Transverse colon (tissue), 4 donors: ENCODE data around the gene PLCD3. TPM values are rescaled to one million over a fixed set of nuclear protein-coding genes. Genes with fewer than 3 reads are reported as not detected.

Experiments used
- DNase-seq: peaks from one replicate; pipeline ENCODE4 v3.0.0-alpha.2; 2019
- H3K27ac ChIP-seq, 4 donors: fragments of 200-600 bp; sonication (generic); 2 replicates each; pipeline ENCODE4 v1.5.1; 2016 to 2018; ENCODE audit warnings: inconsistent platforms in 4 of 4
- H3K27me3 ChIP-seq: fragments of 200-600 bp; sonication (generic); 2 replicates; pipeline ENCODE4 v1.5.1; 2017; ENCODE audit warnings: inconsistent platforms
- H3K36me3 ChIP-seq, 4 donors: fragments of 200-600 bp; sonication (generic); 2 replicates each; pipeline ENCODE4 v1.5.1; 2017 to 2019; ENCODE audit warnings: inconsistent platforms in 4 of 4
- H3K4me1 ChIP-seq, 4 donors: fragments of 200-600 bp; sonication (generic); 2 replicates each; pipeline ENCODE4 v1.5.1; 2017 to 2020; ENCODE audit warnings: inconsistent platforms in 4 of 4
- H3K4me3 ChIP-seq, 4 donors: fragments of 200-600 bp; sonication (generic); 1 replicate in 1 of 4; 2 replicates in 3 of 4; pipeline versions ENCODE4 v1.5.1 to v1.6.1; 2017 to 2019; ENCODE audit warnings: inconsistent platforms in 4 of 4
- H3K9me3 ChIP-seq, 2 donors: fragments of 200-600 bp; sonication (generic); 2 replicates each; pipeline ENCODE4 v1.5.1; 2017 to 2019; ENCODE audit warnings: inconsistent platforms in 2 of 2
- EP300 ChIP-seq: sonication (generic); formaldehyde crosslinking; IDR thresholded peaks from one replicate; pipeline ENCODE4 v1.6.1; 2017; ENCODE audit warnings: antibody characterized with exemption, low read depth
- POLR2A ChIP-seq: fragments of 450-650 bp; IDR thresholded peaks from one replicate; pipeline ENCODE4 v1.6.1; 2016; ENCODE audit warnings: antibody characterized with exemption, mild to moderate bottlenecking, moderate library complexity
- POLR2AphosphoS5 ChIP-seq, 3 donors: sonication (generic); formaldehyde crosslinking; IDR thresholded peaks; one replicate each; pipeline ENCODE4 v1.6.1; 2016; ENCODE audit warnings: antibody characterized with exemption in 3 of 3
- WGBS, 2 donors: methylation state at CpG; one replicate each; pipeline ENCODE4 v1.1.5; 2018; ENCODE audit warnings: low coverage in 1 of 2; 5-methylcytosine and 5-hydroxymethylcytosine counted together
- in situ Hi-C, 4 donors: fragments of 200-750 bp; cut with MboI; loops; one replicate each; pipeline versions ENCODE4 v1.15.0 to v1.15.1; 2017; ENCODE audit warnings: low sequenced_read_pairs in 3 of 4, low pct_ligation_motif_present in 1 of 4, low pct_unique_long_range_greater_than_20kb in 1 of 4
- intact Hi-C: fragments of 100-400 bp; cut with DNase I; formaldehyde crosslinking; loops from one replicate; pipeline ENCODE4 v1.15.1; 2023; ENCODE audit warnings: low total_unique reads
- total RNA-seq, 4 donors: library from RNA; depleted of rRNA; stranded (reverse); fragments of >200 nt; gene quantifications; one replicate each; pipeline ENCODE4 v1.1.0, GENCODE V29; 2016
- TF ChIP-seq, protein P1 (sequence below), 5 experiments: fragments of 200-600 bp in 3 of 5; fragments of 450-650 bp in 2 of 5; sonication (generic) in 3 of 5; IDR thresholded peaks; 1 replicate in 2 of 5; 2 replicates in 3 of 5; pipeline ENCODE4 v1.5.1; 2016 to 2017; ENCODE audit warnings: antibody characterized with exemption in 5 of 5, inconsistent platforms in 3 of 5, mild to moderate bottlenecking in 2 of 5, moderate library complexity in 1 of 5

Gene PLCD3
- total RNA-seq, 4 donors from 2014 or later, result 157 to 369 (median 335) TPM

DNA sequence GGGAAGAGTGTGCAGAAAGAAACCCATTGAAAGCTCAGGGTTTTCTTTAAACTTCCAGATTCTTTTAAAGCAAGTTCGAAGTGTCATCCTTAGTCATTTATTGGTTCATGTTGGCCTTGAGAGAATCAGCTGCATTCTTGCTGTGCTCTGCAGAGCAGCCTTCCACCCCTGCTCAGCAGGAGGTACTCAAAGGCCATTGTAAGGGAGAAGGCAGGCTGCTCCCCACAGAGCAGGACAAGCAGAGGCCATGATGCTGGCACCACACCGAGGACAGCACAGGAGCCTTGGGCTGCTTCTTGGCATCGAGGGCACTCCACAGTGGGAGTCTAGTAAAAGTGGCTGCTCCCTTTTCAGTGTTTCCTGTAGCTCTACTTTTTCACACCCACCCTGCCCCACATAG, 41.6 kb downstream of the PLCD3 start:
- H3K27me3 ChIP-seq, result no peaks in the 10 kb centered on the region
- intact Hi-C loops (no loop called here), in situ Hi-C loops (loop anchor here in 1 of 4 donors (10.0 kb wide), 1 partner anchor 176 kb away; the partner anchor contains the start of gene GFAP)
- peaks cover 0 to 45% (median 19%) of the 10 kb centered on the region in 4 donors for H3K36me3 ChIP-seq
- no peak overlapping the region for H3K4me3 ChIP-seq
- 95 to 100% methylated on average over 1 to 3 of the region's 3 CpGs for WGBS, 2 donors
- DNase-seq, result no peak
- peak overlapping the region in 1 of 4 donors; percentile 93 for H3K27ac ChIP-seq
- no peak for TF ChIP-seq EP300
- H3K4me1 ChIP-seq, result peaks cover 20 to 44% (median 25%) of the 10 kb centered on the region in 4 donors
- H3K9me3 ChIP-seq, result no peaks in the 10 kb centered on the region

DNA sequence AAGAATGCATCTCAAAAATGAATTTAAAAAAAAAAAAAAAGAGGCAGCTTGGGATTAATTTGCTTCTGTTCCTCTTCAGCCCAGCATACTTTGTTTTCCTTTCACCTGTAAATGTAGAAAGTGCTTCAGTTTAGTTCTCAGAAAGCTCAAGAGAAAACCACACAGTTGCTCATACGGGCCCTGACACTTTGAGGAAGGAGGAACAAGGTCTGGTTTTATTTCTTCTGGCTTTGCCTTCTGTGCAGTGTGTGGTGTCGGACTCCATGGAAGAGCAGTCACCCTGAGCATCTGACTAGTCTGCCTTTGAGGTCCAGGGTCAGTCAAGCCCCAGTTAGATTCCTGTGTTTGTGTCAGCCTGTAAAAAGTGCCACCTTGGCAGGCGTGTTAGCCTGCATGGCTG, 43.6 kb downstream of the PLCD3 start:
- Histone ChIP-seq H3K9me3 (no peaks in the 10 kb centered on the region), H3K4me1 (peaks cover 15 to 39% (median 20%) of the 10 kb centered on the region in 4 donors), H3K36me3 (peaks cover 0 to 58% (median 18%) of the 10 kb centered on the region in 4 donors), H3K4me3 (no peak overlapping the region), H3K27me3 (no peaks in the 10 kb centered on the region), H3K27ac (no peak overlapping the region)
- intact Hi-C loops (no loop called here), in situ Hi-C loops (no loop called here)
- no peak for TF ChIP-seq EP300
- TF ChIP-seq, protein P1, sequence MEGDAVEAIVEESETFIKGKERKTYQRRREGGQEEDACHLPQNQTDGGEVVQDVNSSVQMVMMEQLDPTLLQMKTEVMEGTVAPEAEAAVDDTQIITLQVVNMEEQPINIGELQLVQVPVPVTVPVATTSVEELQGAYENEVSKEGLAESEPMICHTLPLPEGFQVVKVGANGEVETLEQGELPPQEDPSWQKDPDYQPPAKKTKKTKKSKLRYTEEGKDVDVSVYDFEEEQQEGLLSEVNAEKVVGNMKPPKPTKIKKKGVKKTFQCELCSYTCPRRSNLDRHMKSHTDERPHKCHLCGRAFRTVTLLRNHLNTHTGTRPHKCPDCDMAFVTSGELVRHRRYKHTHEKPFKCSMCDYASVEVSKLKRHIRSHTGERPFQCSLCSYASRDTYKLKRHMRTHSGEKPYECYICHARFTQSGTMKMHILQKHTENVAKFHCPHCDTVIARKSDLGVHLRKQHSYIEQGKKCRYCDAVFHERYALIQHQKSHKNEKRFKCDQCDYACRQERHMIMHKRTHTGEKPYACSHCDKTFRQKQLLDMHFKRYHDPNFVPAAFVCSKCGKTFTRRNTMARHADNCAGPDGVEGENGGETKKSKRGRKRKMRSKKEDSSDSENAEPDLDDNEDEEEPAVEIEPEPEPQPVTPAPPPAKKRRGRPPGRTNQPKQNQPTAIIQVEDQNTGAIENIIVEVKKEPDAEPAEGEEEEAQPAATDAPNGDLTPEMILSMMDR (IDR thresholded peaks at IDR 0.05), result no peak
- TF ChIP-seq POLR2AphosphoS5 (IDR thresholded peaks at IDR 0.05), result no peak
- TF ChIP-seq POLR2A, result no peak
- WGBS, 2 donors, result 78% methylated on average over 1 to 3 of the region's 3 CpGs
- no peak for DNase-seq

DNA sequence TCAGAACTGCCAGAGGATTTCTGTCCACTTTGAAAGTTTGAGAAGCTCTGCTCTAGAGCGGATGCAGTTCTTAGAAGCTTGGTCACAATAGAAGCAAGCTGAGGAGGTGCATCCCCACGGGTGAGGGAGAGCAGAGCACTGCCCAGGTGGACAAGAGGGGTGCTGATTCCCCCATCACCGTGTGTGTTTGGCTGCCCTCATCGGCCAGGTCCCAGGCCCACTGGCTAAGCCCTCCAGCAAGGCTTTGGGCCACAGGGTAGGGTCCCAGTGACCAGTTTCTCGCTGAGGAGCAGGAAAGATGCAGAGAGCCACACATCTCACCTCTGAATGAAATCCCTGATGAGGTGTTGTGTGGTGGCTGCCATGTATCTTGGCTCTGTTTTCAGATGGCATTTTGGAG, 44.3 kb downstream of the PLCD3 start:
- no peak for TF ChIP-seq POLR2AphosphoS5 (IDR thresholded peaks at IDR 0.05)
- no peak for TF ChIP-seq POLR2A
- TF ChIP-seq EP300, result no peak
- TF ChIP-seq, protein P1 (IDR thresholded peaks at IDR 0.05), result no peak
- no peaks in the 10 kb centered on the region for H3K27me3 ChIP-seq
- 81% methylated on average over 5 of the region's 5 CpGs; no CpG with 5 or more reads in 1 of the 2 donors for WGBS, 2 donors
- peak overlapping the region in 2 of 4 donors; percentile 3 to 44 for H3K27ac ChIP-seq
- intact Hi-C loops (no loop called here), in situ Hi-C loops (no loop called here)
- no peaks in the 10 kb centered on the region for H3K9me3 ChIP-seq
- peaks cover 9 to 32% (median 15%) of the 10 kb centered on the region in 4 donors for H3K4me1 ChIP-seq
- H3K36me3 ChIP-seq, result peaks cover 0 to 64% (median 21%) of the 10 kb centered on the region in 4 donors
- H3K4me3 ChIP-seq, result no peak overlapping the region
- DNase-seq, result no peak

DNA sequence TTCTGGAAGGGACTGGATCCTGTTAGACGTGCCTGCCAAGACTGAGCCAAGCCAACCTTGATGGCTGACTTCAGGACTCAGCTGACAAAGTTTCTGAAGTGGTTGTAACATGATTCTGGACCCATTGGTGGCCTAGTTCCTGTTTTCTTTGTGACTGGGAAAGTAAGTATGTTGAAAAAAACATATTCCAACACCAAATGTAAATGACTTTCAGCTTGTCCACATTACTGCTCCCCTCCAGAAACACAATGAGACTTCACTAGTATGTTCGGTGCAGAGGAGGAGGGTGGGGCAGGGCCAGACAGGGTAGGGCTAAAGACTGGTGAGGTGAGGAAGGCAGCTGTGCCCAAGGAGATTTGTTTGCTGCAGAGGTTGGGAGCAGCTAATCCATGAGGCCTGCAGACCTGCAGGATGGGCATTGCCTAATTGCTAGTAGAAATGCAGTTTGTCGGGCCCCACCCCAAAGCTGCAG, 44.8 kb downstream of the PLCD3 start:
- H3K4me3 ChIP-seq, result no peak overlapping the region
- in situ Hi-C loops (no loop called here), intact Hi-C loops (no loop called here)
- peaks cover 6 to 31% (median 14%) of the 10 kb centered on the region in 4 donors for H3K4me1 ChIP-seq
- H3K36me3 ChIP-seq, result peaks cover 0 to 64% (median 22%) of the 10 kb centered on the region in 4 donors
- H3K27ac ChIP-seq, result peak overlapping the region; percentile 17 to 44 (median 36)
- TF ChIP-seq POLR2A (no peak), EP300 (no peak), POLR2AphosphoS5 (IDR thresholded peaks at IDR 0.05) (no peak)
- TF ChIP-seq, protein P1 (IDR thresholded peaks at IDR 0.05), result no peak
- peak; percentile 47 for DNase-seq
- H3K9me3 ChIP-seq, result no peaks in the 10 kb centered on the region
- no peaks in the 10 kb centered on the region for H3K27me3 ChIP-seq
- 35 to 40% methylated on average over 2 to 3 of the region's 3 CpGs for WGBS, 2 donors
